Activated gamma-delta T cell (primary cell): ENCODE measurements around the gene METAP1D.
"Not testable (repeated sequence)": the region's sequence is repeated elsewhere in the genome, so short reads cannot be mapped to it uniquely, and the experiment has no call there.

Experiments
- DNase-seq: peaks from one replicate; lab custom pipeline; 2025; lab: John Stamatoyannopoulos, UW

Gene METAP1D

DNA sequence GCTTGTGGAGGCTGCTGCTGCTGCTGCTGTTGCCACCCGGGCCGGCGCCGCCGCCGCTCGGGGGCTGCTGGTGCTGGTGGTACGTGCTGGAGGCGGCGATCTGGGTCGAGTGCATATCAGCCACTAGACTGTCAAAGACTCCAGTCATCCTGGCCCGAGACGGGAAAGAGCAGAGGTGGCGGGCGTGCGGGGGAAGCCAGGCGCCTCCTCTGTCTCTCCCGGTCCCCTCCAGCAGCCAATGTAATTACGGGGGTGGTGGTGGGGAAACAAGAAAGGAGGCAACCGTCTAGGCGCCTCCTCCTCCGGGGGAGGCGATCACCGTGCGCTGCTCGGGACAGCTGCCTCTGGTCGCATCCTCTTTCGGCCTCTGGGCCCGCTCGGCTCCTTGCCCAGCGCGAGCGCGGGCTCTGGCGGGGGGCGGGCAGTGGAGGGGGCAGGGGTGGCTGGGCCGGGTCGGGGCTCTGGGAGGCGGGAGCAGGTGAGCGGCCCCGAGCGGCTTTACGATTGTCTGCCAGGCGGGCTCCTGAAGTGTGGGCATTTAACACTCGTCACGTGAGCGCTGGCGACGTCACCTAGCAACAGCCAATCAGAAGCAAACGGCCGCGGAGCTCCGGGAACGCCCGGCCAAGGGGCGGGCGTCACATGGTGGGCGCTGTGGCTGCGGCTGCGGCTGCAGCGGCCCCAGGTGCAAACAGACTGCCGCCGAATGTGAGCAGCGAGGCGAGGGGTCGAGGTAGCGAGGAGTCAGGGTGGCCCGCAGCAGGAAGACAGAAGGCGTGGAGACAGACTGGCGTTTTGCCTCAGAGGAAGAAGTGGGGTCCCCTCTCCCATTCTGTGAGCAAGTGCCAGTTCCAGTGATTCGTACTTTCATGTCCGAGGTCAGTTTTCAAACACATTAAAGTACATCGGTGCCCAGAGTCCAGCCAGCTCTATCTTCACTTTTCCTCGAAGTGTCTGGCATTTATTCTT lies 102.9 kb downstream of the METAP1D start, which contains the start of gene DLX2:
Gene DLX2 (minus strand): TSS at position 510 of the 969 bp plus-strand sequence. CDS start 362 bp downstream, at position 148.
- peak; percentile 60 for DNase-seq

GRCh38 chr2:172103471-172104272 lies 103.9 kb downstream of the METAP1D start:
- peak; percentile 18 for DNase-seq

DNA sequence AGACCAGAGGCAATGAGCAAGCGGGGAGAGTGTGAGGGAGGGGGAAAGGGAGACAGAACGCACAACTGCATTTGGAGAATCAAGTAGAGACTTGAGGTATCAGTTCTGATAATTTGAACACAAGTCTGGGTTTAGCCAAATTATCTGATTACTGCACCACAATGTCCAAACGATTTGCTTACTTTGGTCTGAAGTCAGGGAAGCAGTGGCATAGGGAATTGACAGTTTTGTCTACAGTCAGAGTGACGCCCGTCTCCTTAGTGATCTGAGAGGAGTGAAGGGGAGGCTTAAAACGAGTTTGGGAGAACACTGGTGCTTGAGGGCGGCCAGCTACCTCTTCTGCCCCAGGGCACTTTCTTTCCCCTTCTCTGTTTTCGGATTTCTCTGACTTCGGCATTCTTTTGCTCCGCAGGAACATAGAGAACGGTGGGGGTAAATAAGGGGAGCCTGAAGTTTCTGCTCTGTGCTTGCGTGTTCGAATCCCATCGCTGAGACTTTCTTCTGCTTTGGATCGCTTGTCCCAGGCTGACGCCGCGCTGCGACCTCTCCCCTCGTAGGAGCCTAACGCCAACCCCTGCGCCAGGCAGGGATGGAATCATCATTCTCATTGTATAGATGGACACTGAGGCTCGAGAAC lies 105.8 kb downstream of the METAP1D start:
- DNase-seq = no peak

GRCh38 chr2:172106108-172106961 lies 106.6 kb downstream of the METAP1D start:
- no peak for DNase-seq

- no peak for DNase-seq
These were observed 108.2 kb downstream of the METAP1D start for GRCh38 chr2:172107690-172108586.

DNA sequence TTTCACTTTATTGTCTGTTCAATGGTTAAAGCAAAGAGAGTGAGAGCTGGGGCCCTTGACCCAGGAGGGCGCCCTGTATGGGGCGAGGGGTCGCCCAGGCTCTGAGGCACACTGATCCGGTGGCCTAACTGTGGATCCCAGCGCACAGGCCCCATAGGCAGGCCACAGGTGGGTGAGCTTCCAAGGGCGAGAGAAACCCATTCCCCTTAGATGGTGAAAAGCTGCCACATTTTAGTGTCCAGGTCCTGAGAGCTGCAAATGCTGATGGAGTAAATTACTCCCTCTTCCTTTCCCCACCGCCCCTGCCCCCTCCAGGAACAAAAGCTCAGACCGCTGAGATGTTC lies 108.8 kb downstream of the METAP1D start:
- no peak for DNase-seq

GRCh38 chr2:172109256-172109987 lies 109.7 kb downstream of the METAP1D start:
- DNase-seq = no peak

- DNase-seq = no peak
These were observed 110.4 kb downstream of the METAP1D start for GRCh38 chr2:172109988-172110811.

- DNase-seq = no peak
These were observed 113.9 kb downstream of the METAP1D start for GRCh38 chr2:172113617-172114016.

- DNase-seq = not testable (repeated sequence)
These were observed 114.4 kb downstream of the METAP1D start for GRCh38 chr2:172114176-172114575.

DNA sequence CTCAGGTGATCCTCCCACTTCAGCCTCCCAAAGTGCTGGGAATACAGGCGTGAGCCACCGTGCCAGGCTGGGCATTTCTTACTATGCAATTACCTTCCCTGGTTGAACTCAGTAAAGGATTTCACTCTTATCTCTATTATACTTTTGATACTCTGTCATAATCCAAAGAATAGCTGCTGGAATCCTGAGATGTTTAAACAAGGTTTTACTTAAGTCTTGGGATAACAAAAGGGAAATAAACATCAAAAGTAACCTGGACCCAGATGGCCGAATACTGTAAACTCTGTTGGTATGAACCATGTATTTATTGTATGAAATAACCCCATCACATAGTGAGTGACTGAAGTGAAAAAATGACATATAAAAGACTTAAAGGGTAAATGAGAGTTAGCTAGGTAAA lies 114.8 kb downstream of the METAP1D start:
- no peak for DNase-seq

DNA sequence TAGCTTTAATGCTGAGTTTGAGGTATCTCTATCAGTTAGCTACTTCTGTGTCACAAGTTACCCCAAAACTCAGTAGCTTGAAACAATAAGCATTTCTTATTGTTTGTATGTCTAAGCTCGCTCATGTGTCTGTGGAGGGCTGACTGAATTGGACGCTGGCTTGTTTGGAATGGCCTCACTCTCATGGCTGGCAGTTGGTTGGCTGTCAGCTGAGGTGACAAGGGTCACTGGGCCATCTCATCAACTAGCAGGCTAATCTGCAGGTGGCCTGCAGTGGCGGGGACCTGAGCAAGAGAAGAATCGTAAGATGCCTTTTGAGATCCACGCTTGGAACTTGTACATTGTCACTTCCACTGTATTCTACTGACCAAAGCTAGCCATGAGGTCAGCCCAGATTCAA lies 116.4 kb downstream of the METAP1D start:
- DNase-seq = no peak

DNA sequence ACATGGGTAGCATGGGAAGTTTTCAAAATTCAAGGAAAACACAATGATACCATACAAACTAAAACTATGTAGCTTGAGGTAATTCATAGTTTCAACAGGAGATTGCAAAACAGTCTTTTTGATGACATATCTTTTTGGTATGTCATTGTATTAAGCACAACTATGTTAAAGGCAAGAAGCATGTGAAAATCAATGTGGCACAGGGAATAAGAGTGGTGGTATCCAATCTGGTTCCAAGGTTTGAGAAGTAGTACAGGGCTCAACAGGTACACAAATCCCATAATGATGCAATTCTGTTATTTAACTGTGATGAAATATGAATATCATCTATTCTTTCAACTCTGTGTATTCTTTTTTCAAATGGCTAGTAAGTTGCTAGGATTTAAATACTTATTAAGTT lies 119.3 kb downstream of the METAP1D start:
- DNase-seq = no peak

GRCh38 chr2:172120118-172120517 lies 120.4 kb downstream of the METAP1D start:
- no peak for DNase-seq

GRCh38 chr2:172128484-172128883 lies 128.7 kb downstream of the METAP1D start:
- no peak for DNase-seq

DNA sequence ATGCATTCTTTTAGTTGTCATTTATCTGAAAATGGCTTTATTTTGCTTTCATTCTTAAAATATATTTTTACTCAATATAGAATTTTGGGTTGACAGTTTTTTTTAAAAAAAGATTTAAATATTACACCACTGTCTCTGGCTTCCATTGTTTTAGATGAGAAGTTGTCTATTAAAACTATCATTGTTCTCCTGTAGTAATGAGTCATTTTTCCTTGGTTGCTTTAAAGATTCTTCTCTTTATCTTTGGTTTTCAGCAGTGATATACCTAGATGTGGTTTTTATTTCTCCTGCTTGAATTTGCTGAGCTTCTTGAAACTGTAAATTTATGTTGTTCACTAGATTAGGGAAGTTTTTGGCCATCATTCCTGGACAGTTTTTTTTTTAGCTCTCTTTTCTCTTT lies 129.7 kb downstream of the METAP1D start:
- DNase-seq = no peak
